Activated CD4-positive, alpha-beta T cell treated with anti-CD3 and anti-CD28 coated beads for 4 hours (primary cell): ENCODE results near the gene EFNB3.

Experiments
- DNase-seq, 2 donors: peaks; one replicate each; pipeline ENCODE4 v3.0.0-alpha.2; 2020

EFNB3 gene

GRCh38 chr17:7704601-7705268 lies at the start of gene EFNB3:
Gene EFNB3 (plus strand): TSS chr17:7705202. CDS start chr17:7705599, 397 bp downstream.
- DNase-seq = peak in 1 of 2 donors; percentile 25

GRCh38 chr17:7655541-7655840 lies 49.5 kb upstream of the EFNB3 start:
- DNase-seq = no peak

GRCh38 chr17:7656958-7657609 lies 47.9 kb upstream of the EFNB3 start:
- DNase-seq = no peak

- DNase-seq = no peak
Observed at GRCh38 chr17:7667656-7668406, 37.2 kb upstream of the EFNB3 start.

GRCh38 chr17:7668482-7668881 lies 36.5 kb upstream of the EFNB3 start:
- DNase-seq = no peak

GRCh38 chr17:7673239-7673638 lies 31.8 kb upstream of the EFNB3 start:
- peak in 1 of 2 donors; percentile 43 for DNase-seq

- no peak for DNase-seq
Observed at GRCh38 chr17:7674934-7675333, 30.1 kb upstream of the EFNB3 start.

- no peak for DNase-seq
Observed at GRCh38 chr17:7676533-7676932, 28.5 kb upstream of the EFNB3 start.

GRCh38 chr17:7677388-7678067 lies 27.5 kb upstream of the EFNB3 start:
- no peak for DNase-seq

GRCh38 chr17:7684851-7685532 lies 20.0 kb upstream of the EFNB3 start:
- no peak for DNase-seq

GRCh38 chr17:7685533-7686221 lies 19.3 kb upstream of the EFNB3 start:
- DNase-seq = peak; percentile 76 to 84

GRCh38 chr17:7686222-7687071 lies 18.6 kb upstream of the EFNB3 start:
- DNase-seq = peak; percentile 71 to 78

GRCh38 chr17:7687072-7687907 lies 17.7 kb upstream of the EFNB3 start, which contains the start of gene TP53:
Gene TP53 (minus strand): TSS chr17:7687490. CDS start chr17:7676594, 10,896 bp downstream.
- DNase-seq = peak; percentile 84 to 87

GRCh38 chr17:7687908-7688807 lies 16.8 kb upstream of the EFNB3 start, which contains the start of gene WRAP53:
Gene WRAP53 (plus strand): TSS chr17:7688477. CDS start chr17:7688649, 172 bp downstream.
- peak; percentile 92 to 96 for DNase-seq

GRCh38 chr17:7688808-7689316 lies 16.1 kb upstream of the EFNB3 start:
- DNase-seq = no peak

- no peak for DNase-seq
Observed at GRCh38 chr17:7695586-7695985, 9.4 kb upstream of the EFNB3 start.

- DNase-seq = no peak
Observed at GRCh38 chr17:7697828-7698588, 7.0 kb upstream of the EFNB3 start.

GRCh38 chr17:7700510-7700909 lies 4.5 kb upstream of the EFNB3 start:
- no peak for DNase-seq
